HG03558 (cell line): Measurements from ENCODE around the gene LYPLA2.
"Not testable (repeated sequence)": the region's sequence is repeated elsewhere in the genome, so short reads cannot be mapped to it uniquely, and the experiment has no call there.

Experiments used
- ATAC-seq: cut with Tn5 transposase; IDR thresholded peaks from one replicate; pipeline ENCODE4 v1.9.1; 2021; ENCODE audit warnings: moderate number of reproducible peaks; ENCODE audit not compliant: unreplicated experiment; ENCODE audit errors: extremely low read depth

LYPLA2 gene

GRCh38 chr1:23799570-23800399 is 8.8 kb downstream of the LYPLA2 start:
- ATAC-seq = no peak

- ATAC-seq = peak; percentile 53
Observed at GRCh38 chr1:23800400-23801337, 9.7 kb downstream of the LYPLA2 start, which contains the start of gene GALE. Gene GALE, minus strand, starts transcription at chr1:23800754. Its CDS starts 1,747 bp downstream, at chr1:23799007.

GRCh38 chr1:23801338-23801748 is 10.4 kb downstream of the LYPLA2 start:
- ATAC-seq = no peak

- no peak for ATAC-seq
Observed at GRCh38 chr1:23801876-23802275, 10.9 kb downstream of the LYPLA2 start.

GRCh38 chr1:23802809-23803342 is 11.9 kb downstream of the LYPLA2 start:
- ATAC-seq = not testable (repeated sequence)

GRCh38 chr1:23803674-23804073 is 12.7 kb downstream of the LYPLA2 start:
- ATAC-seq = no peak

GRCh38 chr1:23804183-23804835 is 13.4 kb downstream of the LYPLA2 start:
- no peak for ATAC-seq

- no peak for ATAC-seq
Observed at GRCh38 chr1:23805025-23805424, 14.1 kb downstream of the LYPLA2 start.

- ATAC-seq = no peak
Observed at GRCh38 chr1:23806280-23806679, 15.3 kb downstream of the LYPLA2 start.

DNA sequence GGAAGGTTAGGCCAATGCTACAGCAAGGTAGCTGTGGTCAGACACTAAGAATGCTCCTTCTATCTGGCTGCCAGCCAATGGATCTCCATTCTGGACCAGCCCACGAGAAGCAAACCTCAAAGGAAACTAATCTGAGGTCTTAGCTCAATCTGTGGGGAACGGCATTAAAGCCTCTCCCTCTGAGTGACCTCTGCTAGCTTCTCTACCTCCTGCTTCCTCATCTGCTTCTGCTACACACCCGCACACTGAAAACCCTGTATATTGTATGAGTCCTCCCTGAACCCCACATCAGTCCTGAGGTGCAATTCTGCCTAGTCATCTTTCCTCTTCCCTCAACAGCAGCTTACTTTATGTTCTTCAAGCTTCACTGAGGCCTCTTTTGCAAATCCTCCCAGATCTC is 16.5 kb downstream of the LYPLA2 start:
- no peak for ATAC-seq

DNA sequence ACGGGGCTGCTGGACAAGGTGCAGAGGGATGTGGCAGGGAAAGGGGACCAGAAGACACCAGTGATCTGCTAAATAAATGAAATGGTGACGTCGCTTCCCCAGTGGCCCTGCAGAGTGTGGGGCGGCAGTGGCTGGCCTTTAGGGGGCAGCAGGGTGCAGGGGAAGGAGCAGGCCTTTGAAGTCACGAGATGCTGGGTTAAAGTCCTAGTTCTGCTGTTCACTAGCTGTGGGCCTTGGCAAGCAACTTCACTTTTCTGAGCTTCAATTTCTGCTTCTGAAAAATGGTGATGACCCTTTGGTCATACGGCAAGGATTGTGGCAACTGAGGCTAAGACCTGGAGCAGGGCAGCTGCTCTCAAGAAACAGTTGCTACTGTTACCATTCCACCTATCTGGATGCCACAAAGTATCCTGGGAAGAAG is 18.8 kb downstream of the LYPLA2 start:
- ATAC-seq = no peak

DNA sequence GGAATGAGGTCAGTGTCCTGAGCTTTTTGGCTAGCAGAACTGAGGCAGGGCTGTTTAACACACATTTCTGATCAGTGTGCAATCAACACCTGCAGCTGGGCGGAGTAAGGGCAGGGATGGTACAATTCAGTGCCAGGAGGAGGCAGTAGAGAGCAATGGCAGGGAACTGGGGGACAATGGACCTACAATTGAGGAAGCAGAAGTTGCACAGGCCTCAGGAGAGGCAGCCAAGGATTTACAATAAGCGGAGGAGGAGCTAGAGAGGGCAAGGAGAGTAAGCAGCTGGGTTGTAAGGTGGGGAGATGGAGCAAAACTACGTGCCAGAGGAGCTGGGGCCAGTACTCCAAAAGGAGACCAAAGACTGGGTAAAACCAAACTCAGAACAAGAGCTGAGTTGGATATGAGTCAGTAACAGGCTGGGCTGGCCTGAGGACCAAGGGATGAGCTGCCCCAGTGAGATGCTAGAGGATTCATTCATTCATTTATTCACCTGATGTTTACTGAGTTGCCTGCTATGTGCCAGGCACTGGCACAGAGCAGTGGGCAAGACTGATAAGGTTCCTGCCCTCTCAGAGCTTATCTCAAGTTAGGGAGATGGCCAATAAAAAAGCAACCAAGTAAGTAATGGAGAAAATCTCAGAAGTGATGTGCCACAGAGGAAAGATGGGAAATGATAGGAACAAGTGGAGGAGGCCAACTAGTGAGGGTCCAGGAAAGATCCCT is 20.0 kb downstream of the LYPLA2 start:
- no peak for ATAC-seq

DNA sequence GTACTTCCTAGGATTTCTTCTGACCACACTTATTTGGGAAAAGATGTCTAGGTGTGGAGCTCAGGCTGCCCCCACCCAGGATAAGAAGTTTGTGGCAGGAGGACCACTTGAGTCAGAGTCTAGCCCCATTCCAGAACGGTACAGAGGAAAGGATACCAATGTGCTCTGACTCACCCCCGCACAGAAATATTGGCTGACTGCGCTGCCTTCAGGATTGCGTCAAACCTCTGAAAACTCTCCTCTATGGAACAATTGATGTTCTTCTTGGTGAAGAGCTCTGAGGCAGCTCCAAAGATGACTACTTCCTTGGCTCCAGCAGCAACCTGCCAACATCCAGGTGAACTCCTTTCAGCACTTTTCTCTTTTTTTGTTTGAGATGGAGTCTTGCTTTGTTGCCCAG is 23.1 kb downstream of the LYPLA2 start:
- ATAC-seq = no peak

GRCh38 chr1:23816361-23816760 is 25.4 kb downstream of the LYPLA2 start:
- no peak for ATAC-seq

DNA sequence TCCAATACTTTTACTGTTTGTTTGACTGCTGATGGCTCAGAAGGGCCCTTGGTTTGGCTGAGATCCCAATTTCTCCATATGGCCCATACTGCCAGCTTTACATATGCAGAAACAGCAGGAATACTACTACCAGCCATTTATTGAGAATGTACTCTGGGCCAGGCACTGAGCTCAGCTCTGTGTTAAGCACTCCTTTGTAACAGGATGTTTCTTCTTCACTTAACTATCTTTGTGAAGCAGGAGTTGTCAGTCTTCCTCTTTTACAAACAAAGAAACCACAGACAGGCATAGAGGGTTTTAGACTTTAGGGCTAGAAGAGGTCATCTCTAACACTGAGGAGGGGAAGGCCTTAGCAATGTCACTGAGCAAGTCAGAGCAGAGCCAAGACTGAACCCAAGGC is 26.0 kb downstream of the LYPLA2 start:
- no peak for ATAC-seq

- no peak for ATAC-seq
Observed at GRCh38 chr1:23817633-23818032, 26.7 kb downstream of the LYPLA2 start.

DNA sequence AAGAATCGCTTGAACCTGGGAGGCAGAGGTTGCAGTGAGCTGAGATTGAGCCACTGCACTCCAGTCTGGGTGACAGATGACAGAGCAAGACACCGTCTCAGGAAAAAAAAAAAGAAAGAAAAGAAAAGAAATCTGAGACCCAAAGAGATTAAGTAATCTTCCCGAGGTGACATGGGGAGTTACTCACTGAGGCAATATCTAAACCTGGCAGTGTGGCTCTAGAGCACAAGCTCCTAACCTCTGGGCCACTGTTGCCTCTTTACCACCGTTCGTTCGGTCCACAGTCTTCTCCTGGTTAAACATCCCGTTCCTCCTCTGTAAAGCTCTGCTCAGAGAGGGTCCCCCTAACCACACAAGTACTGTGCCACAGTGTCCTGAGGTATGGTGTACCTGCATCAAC is 32.8 kb downstream of the LYPLA2 start:
- ATAC-seq = no peak

DNA sequence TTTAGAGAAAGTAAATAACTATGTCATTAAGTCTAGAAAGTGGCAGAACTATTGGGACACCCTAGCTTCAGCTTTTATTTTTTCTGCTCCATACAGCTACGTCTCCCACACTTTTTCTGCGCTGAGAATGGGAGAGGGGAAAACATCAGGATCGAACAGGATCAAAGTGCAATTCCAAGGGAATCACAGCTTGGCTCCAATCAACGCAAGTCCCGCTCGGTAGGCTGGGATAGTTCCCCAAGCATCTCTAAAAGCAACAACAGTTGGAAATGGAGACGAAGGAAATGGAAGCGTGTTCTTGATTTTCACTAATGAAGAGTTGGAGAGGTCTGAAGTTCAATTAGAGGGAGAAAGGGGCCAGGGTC is 33.7 kb downstream of the LYPLA2 start:
- no peak for ATAC-seq

DNA sequence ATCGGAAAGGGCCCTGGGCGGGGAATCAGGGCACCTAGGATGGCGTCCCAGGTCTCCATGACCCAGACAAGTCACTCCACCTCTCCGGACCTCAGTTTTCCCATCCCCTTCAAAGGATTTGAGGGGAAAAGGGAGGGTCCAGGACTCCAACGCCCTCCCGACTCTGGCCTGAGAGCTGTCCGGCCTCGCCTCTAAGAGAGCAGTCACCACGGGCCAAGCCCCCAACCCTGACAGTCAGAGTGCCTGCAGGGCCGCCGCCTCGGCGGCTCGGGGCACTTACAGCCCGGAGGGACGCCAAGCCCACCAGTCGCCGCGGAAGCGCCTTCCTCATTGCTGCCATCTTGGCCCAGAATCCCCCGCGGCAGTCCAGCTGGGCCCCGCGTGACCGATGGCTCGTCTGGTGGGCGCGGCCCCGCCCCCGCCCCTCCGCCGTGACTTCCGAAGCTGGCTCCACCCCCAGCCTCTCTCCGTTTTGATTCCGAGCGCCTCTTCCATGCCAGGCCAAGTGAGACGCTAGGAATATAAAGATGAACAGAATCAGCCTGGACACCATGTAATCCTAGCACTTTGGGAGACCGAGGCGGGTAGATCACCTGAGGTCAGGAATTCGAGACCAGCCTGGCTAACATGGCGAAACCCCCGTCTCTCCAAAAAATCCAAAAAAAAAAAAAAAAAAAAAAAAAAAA is 34.3 kb downstream of the LYPLA2 start, which contains the start of gene HMGCL:
Gene HMGCL (minus strand): TSS at position 354 of the 686 bp plus-strand sequence. CDS start 14 bp downstream, at position 340.
- no peak for ATAC-seq
